ENCODE data around the gene VPS54. TPM values are rescaled to one million over a fixed set of nuclear protein-coding genes. Genes with fewer than 3 reads are reported as not detected.

VPS54 gene
- total and polyA plus RNA-seq, 9 of the 15 experiments (the other 6 are each of a cell fraction or from before 2014, with no cell fraction given), result 4.9 to 23.2 (median 13.2) TPM

DNA sequence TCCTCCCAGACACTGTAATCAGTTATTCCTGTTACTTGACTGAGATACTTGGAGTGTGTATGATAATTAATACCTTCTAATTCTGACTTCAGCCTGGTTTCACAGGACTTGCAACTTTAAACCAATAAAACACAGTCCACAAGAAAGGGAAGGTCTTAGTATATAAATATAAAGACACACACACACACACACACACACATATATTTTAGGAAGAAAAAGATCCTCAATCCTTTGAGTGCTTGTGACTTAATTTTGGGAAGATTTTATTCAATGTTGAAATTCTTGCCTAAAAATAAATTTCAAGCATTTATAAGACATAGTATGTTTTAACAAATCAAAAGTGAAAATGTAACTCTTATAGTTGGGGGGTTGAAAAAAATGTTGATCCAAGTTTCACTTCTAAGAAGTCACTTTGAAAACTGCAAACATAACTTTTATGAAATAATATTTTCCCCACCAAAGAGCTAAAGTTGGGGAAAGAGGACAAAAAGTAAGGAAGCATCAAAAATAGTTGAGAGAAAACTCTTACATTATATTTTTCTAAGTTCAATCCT is 824 bp upstream of the VPS54 start:
- Histone ChIP-seq H3K27ac (ENCODE audit: extremely low read depth, low read depth, low read length) (peak overlapping the region; percentile 89), H3K9ac (ENCODE audit: insufficient read depth in 1 of 2, low read depth in 2 of 2, low read length in 2 of 2) (peak overlapping the region; percentile 85 to 97; a peak in 3 of 4 replicates), H2AFZ (ENCODE audit: low read depth, low read length) (peak overlapping the region; percentile 98), H3K36me3 (ENCODE audit: control insufficient read depth, insufficient read depth, low read length) (no peaks in the 10 kb centered on the region), H4K20me1 (replicated peaks; ENCODE audit: control insufficient read depth, insufficient read depth, low read length) (no peaks in the 10 kb centered on the region), H3K27me3 (ENCODE audit: control insufficient read depth in 2 of 2, insufficient read depth in 2 of 2, low read length in 2 of 2) (no peaks in the 10 kb centered on the region), H3K4me3 (peak overlapping the region; percentile 68; the same call in 1 of the 2 replicates), H3K4me1 (replicated peaks in 1 of 2; ENCODE audit: control insufficient read depth in 2 of 2, insufficient read depth in 2 of 2, low read length in 2 of 2) (peaks cover 12 to 19% of the 10 kb centered on the region in 2 experiments), H3K9me1 (ENCODE audit: control insufficient read depth, insufficient read depth, low read length) (no peaks in the 10 kb centered on the region), H3K9me3 (replicated peaks; ENCODE audit: control insufficient read depth, insufficient read depth, low read depth, low read length) (no peaks in the 10 kb centered on the region), H3K79me2 (ENCODE audit: control insufficient read depth, insufficient read depth, low read length) (peaks cover 48% of the 10 kb centered on the region), H3K4me2 (ENCODE audit: insufficient read depth, low read length) (peak overlapping the region; percentile 72)
- ATAC-seq, result no peak
- DNase-seq (ENCODE audit: extremely low read depth in 1 of 4, low spot score in 3 of 4), result no peak
- POLR2A ChIA-PET, result no interaction called here
- BruUV-seq (replicated peaks), result no TSS peak
- in situ Hi-C loops (cut with MboI) (no loop called here), intact Hi-C loops (cut with micrococcal nuclease) (loop anchor here (5.0 kb wide), 1 partner anchor 178 kb away; the partner anchor contains the start of gene UGP2)
- TF ChIP-seq, protein P1, sequence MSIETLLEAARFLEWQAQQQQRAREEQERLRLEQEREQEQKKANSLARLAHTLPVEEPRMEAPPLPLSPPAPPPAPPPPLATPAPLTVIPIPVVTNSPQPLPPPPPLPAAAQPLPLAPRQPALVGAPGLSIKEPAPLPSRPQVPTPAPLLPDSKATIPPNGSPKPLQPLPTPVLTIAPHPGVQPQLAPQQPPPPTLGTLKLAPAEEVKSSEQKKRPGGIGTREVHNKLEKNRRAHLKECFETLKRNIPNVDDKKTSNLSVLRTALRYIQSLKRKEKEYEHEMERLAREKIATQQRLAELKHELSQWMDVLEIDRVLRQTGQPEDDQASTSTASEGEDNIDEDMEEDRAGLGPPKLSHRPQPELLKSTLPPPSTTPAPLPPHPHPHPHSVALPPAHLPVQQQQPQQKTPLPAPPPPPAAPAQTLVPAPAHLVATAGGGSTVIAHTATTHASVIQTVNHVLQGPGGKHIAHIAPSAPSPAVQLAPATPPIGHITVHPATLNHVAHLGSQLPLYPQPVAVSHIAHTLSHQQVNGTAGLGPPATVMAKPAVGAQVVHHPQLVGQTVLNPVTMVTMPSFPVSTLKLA (conservative IDR thresholded peaks at IDR 0.05), result 0 out of 4 replicates have a peak, but pooled peaks of 1 of the 2 experiments have one; percentile 12
- TF ChIP-seq BRD9 (IDR thresholded peaks at IDR 0.05; ENCODE audit: low read depth, partially characterized antibody), result peak; percentile 18
- TF ChIP-seq NR2C2 (CRISPR knock-in tag; IDR thresholded peaks at IDR 0.05), result no peak
- TF ChIP-seq NR2C2 (tag; IDR thresholded peaks at IDR 0.05), result peak; percentile 91
- TF ChIP-seq KHSRP (IDR thresholded peaks at IDR 0.05), result no peak
- TF ChIP-seq ZNF41 (CRISPR knock-in tag; conservative IDR thresholded peaks at IDR 0.05), result no peak
- no peak for TF ChIP-seq HNRNPUL1 (IDR thresholded peaks at IDR 0.05; ENCODE audit: low read length)
- TF ChIP-seq ZNF197 (CRISPR knock-in tag; IDR thresholded peaks at IDR 0.05; ENCODE audit: low read depth), result 0 out of 2 replicates have a peak, but pooled peaks have one; percentile 62
- TF ChIP-seq SMARCA4 (IDR thresholded peaks at IDR 0.05), result 0 out of 2 replicates have a peak, but pooled peaks have one; percentile 8
- 0 out of 2 replicates have a peak, but pooled peaks have one; percentile 4 for TF ChIP-seq PYGO2 (tag; IDR thresholded peaks at IDR 0.05)
- peak; percentile 40; the same call in 1 of the 2 replicates for TF ChIP-seq ZNF512 (tag; IDR thresholded peaks at IDR 0.05)
- TF ChIP-seq BRD4 (IDR thresholded peaks at IDR 0.05), result 0 out of 2 replicates have a peak, but pooled peaks have one; percentile 3
- no peak for FAIRE-seq
- CTCF ChIA-PET (ENCODE audit: low intra/inter-chr PET ratio), result no interaction called here

All from K562 (cell line).